K562 (cell line): Measurements from ENCODE around the gene USP15. TPM values are rescaled to one million over a fixed set of nuclear protein-coding genes. Genes with fewer than 3 reads are reported as not detected.
A peak's percentile ranks its signal among the peaks of the same experiment; 100 is the strongest.

ENCODE experiments used
- HNRNPL ChIP-seq: fragments of 200-400 bp; formaldehyde crosslinking; IDR thresholded peaks from 2 replicates; pipeline ENCODE4 v1.6.1; 2017; ENCODE audit warnings: low read depth, mild to moderate bottlenecking, low read length
- ILK ChIP-seq: fragments of 450-650 bp; IDR thresholded peaks from 2 replicates; pipeline ENCODE4 v1.6.1; 2016; ENCODE audit warnings: missing genetic modification characterization, low read depth, mild to moderate bottlenecking, missing compliant biosample characterization, moderate library complexity, borderline replicate concordance
- KAT2B ChIP-seq: IDR thresholded peaks from one replicate; pipeline ENCODE4 v1.6.1; 2012; ENCODE audit warnings: low read depth, mild to moderate bottlenecking, control low read depth, inconsistent platforms, low read length, moderate library complexity
- KLF16 ChIP-seq: IDR thresholded peaks from 2 replicates; pipeline ENCODE4 v1.6.1; 2016; ENCODE audit warnings: antibody characterized with exemption
- RBFOX2 ChIP-seq: fragments of 200-400 bp; formaldehyde crosslinking; IDR thresholded peaks from 2 replicates; pipeline ENCODE4 v1.6.1; 2017; ENCODE audit warnings: low read depth, mild to moderate bottlenecking, low read length, moderate library complexity
- U2AF2 ChIP-seq: fragments of 200-400 bp; formaldehyde crosslinking; optimal IDR thresholded peaks from 2 replicates; pipeline ENCODE3; 2017; ENCODE audit warnings: low read depth, mild to moderate bottlenecking, low read length
- ZFP1 ChIP-seq: fragments of 450-650 bp; formaldehyde crosslinking; IDR thresholded peaks from 2 replicates; pipeline ENCODE4 v1.4.0; 2020; ENCODE audit warnings: mild to moderate bottlenecking, mixed read lengths
- ZNF124 ChIP-seq: sonication (generic); formaldehyde crosslinking; IDR thresholded peaks from 2 replicates; pipeline ENCODE4 v1.8.1; 2022; ENCODE audit warnings: missing genetic modification reagents
- ZNF184 ChIP-seq: sonication (generic); formaldehyde crosslinking; IDR thresholded peaks from 2 replicates; pipeline ENCODE4 v1.5.0; 2020; ENCODE audit warnings: missing genetic modification reagents
- ZNF316 ChIP-seq: fragments of 450-650 bp; IDR thresholded peaks from 2 replicates; pipeline ENCODE4 v1.6.1; 2016
- ZNF347 ChIP-seq: fragments of 450-650 bp; formaldehyde crosslinking; IDR thresholded peaks from 2 replicates; pipeline ENCODE4 v1.4.0; 2020; ENCODE audit warnings: low read depth, mild to moderate bottlenecking, moderate library complexity
- ZNF354B ChIP-seq: fragments of 250-450 bp; sonication (Bioruptor Pico); IDR thresholded peaks from 2 replicates; pipeline ENCODE4 v1.4.0; 2020
- ZNF589 ChIP-seq: fragments of 200-800 bp; sonication (Bioruptor generic); IDR thresholded peaks from 2 replicates; pipeline ENCODE4 v1.6.1; 2016; ENCODE audit warnings: low read depth, missing genetic modification characterization, missing compliant biosample characterization
- ZNF830 ChIP-seq: fragments of 250-450 bp; sonication (Bioruptor Pico); IDR thresholded peaks from 2 replicates; pipeline ENCODE4 v1.5.0; 2021; ENCODE audit warnings: mild to moderate bottlenecking
- polyA plus RNA-seq, 8 experiments: library from polyadenylated mRNA; depleted of rRNA in 4 of 8; stranded (reverse) in 5 of 8; unstranded in 3 of 8; fragments of >200 nt; fragmentation: Nextera tagmentation in 2 of 8; fragmentation: Illumina TruSeq in 1 of 8; extraction: Ambion mirVana in 2 of 8; extraction: Trizol in 1 of 8; gene quantifications; 2 replicates each; pipeline versions ENCODE4 v1.2.1 to v1.2.3, GENCODE V29; 2011 to 2014; ENCODE audit warnings: inconsistent platforms in 1 of 8, missing spikeins in 1 of 8
- total RNA-seq, 7 experiments: library from RNA; depleted of rRNA in 6 of 7; stranded (reverse); fragments of >200 nt in 6 of 7; fragmentation: Illumina TruSeq in 2 of 7; extraction: Trizol in 2 of 7; gene quantifications; 2 replicates each; pipeline versions ENCODE4 v1.2.1 to v1.2.3, GENCODE V29; 2011 to 2021; ENCODE audit warnings: low replicate concordance in 1 of 7
- TF ChIP-seq, protein P1 (sequence below): sonication (generic); formaldehyde crosslinking; IDR thresholded peaks from 2 replicates; pipeline ENCODE4 v1.4.0; 2020; ENCODE audit warnings: mild to moderate bottlenecking, missing genetic modification reagents
- TF ChIP-seq, protein P2 (sequence below): fragments of 450-650 bp; IDR thresholded peaks from 2 replicates; pipeline ENCODE4 v1.6.1; 2017; ENCODE audit warnings: antibody characterized with exemption, mild to moderate bottlenecking
- TF ChIP-seq, protein P3 (sequence below), 2 experiments: fragments of 450-650 bp; conservative IDR thresholded peaks; 2 replicates each; pipeline ENCODE4 v1.6.1; 2017; ENCODE audit warnings: mild to moderate bottlenecking in 2 of 2, moderate library complexity in 2 of 2
- TF ChIP-seq, protein P4 (sequence below), 3 experiments: fragments of 200-800 bp in 1 of 3; fragments of 250-450 bp in 1 of 3; fragments of 450-650 bp in 1 of 3; sonication (Bioruptor Pico) in 1 of 3; sonication (Bioruptor generic) in 1 of 3; formaldehyde crosslinking in 1 of 3; IDR thresholded peaks; 2 replicates each; pipeline versions ENCODE4 v1.6.1 to v1.8.0; 2016 to 2022; ENCODE audit warnings: mild to moderate bottlenecking in 2 of 3, missing genetic modification characterization in 2 of 3, missing compliant biosample characterization in 1 of 3, moderate library complexity in 1 of 3

The USP15 gene
- total and polyA plus RNA-seq, 9 of the 15 experiments (the other 6 are each of a cell fraction or from before 2014, with no cell fraction given): 140 to 272 (median 182) TPM

DNA sequence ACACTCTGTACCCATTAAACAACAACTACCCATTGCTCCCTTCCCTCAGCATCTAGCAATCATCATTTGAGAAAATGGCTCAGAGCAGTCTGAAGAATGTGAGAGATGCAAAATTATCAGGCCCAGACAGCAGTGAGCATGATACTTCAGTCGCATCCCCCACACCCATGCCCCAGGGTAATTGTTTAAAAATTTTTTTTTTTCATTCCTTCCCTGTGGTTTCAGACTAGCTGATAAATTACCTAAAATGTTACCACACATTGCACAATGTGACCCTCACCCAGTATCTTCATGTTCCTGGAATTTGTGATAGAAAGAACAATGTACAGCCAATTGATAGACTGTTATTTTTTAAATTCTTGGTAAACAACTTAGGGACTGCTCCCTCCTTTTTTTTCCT is 11.3 kb upstream of the USP15 start (continued):
- TF ChIP-seq HNRNPL (no peak), ZNF316 (no peak), ZNF124 (no peak), ZNF354B (no peak), ZNF589 (CRISPR knock-in tag) (no peak), ZFP1 (CRISPR knock-in tag) (no peak), ZNF347 (CRISPR knock-in tag) (no peak), ZNF830 (no peak), RBFOX2 (no peak), U2AF2 (no peak), ILK (tag) (no peak), KAT2B (no peak), ZNF184 (CRISPR knock-in tag) (no peak), KLF16 (peak; percentile 77)
- TF ChIP-seq, protein P1, sequence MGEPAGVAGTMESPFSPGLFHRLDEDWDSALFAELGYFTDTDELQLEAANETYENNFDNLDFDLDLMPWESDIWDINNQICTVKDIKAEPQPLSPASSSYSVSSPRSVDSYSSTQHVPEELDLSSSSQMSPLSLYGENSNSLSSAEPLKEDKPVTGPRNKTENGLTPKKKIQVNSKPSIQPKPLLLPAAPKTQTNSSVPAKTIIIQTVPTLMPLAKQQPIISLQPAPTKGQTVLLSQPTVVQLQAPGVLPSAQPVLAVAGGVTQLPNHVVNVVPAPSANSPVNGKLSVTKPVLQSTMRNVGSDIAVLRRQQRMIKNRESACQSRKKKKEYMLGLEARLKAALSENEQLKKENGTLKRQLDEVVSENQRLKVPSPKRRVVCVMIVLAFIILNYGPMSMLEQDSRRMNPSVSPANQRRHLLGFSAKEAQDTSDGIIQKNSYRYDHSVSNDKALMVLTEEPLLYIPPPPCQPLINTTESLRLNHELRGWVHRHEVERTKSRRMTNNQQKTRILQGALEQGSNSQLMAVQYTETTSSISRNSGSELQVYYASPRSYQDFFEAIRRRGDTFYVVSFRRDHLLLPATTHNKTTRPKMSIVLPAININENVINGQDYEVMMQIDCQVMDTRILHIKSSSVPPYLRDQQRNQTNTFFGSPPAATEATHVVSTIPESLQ (CRISPR knock-in tag): no peak
- TF ChIP-seq, protein P2, sequence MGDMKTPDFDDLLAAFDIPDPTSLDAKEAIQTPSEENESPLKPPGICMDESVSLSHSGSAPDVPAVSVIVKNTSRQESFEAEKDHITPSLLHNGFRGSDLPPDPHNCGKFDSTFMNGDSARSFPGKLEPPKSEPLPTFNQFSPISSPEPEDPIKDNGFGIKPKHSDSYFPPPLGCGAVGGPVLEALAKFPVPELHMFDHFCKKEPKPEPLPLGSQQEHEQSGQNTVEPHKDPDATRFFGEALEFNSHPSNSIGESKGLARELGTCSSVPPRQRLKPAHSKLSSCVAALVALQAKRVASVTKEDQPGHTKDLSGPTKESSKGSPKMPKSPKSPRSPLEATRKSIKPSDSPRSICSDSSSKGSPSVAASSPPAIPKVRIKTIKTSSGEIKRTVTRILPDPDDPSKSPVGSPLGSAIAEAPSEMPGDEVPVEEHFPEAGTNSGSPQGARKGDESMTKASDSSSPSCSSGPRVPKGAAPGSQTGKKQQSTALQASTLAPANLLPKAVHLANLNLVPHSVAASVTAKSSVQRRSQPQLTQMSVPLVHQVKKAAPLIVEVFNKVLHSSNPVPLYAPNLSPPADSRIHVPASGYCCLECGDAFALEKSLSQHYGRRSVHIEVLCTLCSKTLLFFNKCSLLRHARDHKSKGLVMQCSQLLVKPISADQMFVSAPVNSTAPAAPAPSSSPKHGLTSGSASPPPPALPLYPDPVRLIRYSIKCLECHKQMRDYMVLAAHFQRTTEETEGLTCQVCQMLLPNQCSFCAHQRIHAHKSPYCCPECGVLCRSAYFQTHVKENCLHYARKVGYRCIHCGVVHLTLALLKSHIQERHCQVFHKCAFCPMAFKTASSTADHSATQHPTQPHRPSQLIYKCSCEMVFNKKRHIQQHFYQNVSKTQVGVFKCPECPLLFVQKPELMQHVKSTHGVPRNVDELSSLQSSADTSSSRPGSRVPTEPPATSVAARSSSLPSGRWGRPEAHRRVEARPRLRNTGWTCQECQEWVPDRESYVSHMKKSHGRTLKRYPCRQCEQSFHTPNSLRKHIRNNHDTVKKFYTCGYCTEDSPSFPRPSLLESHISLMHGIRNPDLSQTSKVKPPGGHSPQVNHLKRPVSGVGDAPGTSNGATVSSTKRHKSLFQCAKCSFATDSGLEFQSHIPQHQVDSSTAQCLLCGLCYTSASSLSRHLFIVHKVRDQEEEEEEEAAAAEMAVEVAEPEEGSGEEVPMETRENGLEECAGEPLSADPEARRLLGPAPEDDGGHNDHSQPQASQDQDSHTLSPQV: peak; percentile 43; the same call in 1 of the 2 replicates
- TF ChIP-seq, protein P3, sequence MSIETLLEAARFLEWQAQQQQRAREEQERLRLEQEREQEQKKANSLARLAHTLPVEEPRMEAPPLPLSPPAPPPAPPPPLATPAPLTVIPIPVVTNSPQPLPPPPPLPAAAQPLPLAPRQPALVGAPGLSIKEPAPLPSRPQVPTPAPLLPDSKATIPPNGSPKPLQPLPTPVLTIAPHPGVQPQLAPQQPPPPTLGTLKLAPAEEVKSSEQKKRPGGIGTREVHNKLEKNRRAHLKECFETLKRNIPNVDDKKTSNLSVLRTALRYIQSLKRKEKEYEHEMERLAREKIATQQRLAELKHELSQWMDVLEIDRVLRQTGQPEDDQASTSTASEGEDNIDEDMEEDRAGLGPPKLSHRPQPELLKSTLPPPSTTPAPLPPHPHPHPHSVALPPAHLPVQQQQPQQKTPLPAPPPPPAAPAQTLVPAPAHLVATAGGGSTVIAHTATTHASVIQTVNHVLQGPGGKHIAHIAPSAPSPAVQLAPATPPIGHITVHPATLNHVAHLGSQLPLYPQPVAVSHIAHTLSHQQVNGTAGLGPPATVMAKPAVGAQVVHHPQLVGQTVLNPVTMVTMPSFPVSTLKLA (conservative IDR thresholded peaks at IDR 0.05): peak in 1 of 2 experiments; percentile 38; a peak in 1 of 4 replicates
- TF ChIP-seq, protein P4, sequence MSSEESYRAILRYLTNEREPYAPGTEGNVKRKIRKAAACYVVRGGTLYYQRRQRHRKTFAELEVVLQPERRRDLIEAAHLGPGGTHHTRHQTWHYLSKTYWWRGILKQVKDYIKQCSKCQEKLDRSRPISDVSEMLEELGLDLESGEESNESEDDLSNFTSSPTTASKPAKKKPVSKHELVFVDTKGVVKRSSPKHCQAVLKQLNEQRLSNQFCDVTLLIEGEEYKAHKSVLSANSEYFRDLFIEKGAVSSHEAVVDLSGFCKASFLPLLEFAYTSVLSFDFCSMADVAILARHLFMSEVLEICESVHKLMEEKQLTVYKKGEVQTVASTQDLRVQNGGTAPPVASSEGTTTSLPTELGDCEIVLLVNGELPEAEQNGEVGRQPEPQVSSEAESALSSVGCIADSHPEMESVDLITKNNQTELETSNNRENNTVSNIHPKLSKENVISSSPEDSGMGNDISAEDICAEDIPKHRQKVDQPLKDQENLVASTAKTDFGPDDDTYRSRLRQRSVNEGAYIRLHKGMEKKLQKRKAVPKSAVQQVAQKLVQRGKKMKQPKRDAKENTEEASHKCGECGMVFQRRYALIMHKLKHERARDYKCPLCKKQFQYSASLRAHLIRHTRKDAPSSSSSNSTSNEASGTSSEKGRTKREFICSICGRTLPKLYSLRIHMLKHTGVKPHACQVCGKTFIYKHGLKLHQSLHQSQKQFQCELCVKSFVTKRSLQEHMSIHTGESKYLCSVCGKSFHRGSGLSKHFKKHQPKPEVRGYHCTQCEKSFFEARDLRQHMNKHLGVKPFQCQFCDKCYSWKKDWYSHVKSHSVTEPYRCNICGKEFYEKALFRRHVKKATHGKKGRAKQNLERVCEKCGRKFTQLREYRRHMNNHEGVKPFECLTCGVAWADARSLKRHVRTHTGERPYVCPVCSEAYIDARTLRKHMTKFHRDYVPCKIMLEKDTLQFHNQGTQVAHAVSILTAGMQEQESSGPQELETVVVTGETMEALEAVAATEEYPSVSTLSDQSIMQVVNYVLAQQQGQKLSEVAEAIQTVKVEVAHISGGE (CRISPR knock-in tag; IDR thresholded peaks at IDR 0.05): no peak
